Measurements from ENCODE around the gene ROBO3.

ROBO3 gene

GRCh38 chr11:124886476-124886875 lies 21.2 kb downstream of the ROBO3 start:
- Histone ChIP-seq H3K27me3 (ENCODE audit: control insufficient read depth, low read length) (peaks cover 17% of the 10 kb centered on the region), H3K36me3 (ENCODE audit: control insufficient read depth, low read length) (no peaks in the 10 kb centered on the region), H3F3A (ENCODE audit: control insufficient read depth, insufficient read depth) (no peaks in the 10 kb centered on the region), H4K20me1 (ENCODE audit: control insufficient read depth, insufficient read depth, low read depth, low read length) (no peaks in the 10 kb centered on the region), H3K79me2 (ENCODE audit: control insufficient read depth, low read length) (no peaks in the 10 kb centered on the region), H3K9me3 (ENCODE audit: control insufficient read depth, insufficient read depth, low read length) (no peaks in the 10 kb centered on the region), H3K27ac (ENCODE audit: low read depth, low read length) (no peak overlapping the region), H3K4me1 (ENCODE audit: control insufficient read depth, low read length) (peaks cover 6% of the 10 kb centered on the region), H3K4me3 (ENCODE audit: low read length) (no peak overlapping the region), H3K9me2 (replicated peaks; ENCODE audit: control insufficient read depth, low read length) (no peaks in the 10 kb centered on the region), H3K4me2 (ENCODE audit: low read length) (no peak overlapping the region)
- TF ChIP-seq CTCF (IDR thresholded peaks at IDR 0.05; ENCODE audit: low read depth, low read length, poor library complexity, severe bottlenecking), result no peak
- no peak for TF ChIP-seq EZH2phosphoT487 (IDR thresholded peaks at IDR 0.05; ENCODE audit: borderline replicate concordance, low read length)

- Histone ChIP-seq H4K20me1 (ENCODE audit: control insufficient read depth, insufficient read depth, low read depth, low read length) (no peaks in the 10 kb centered on the region), H3K27me3 (ENCODE audit: control insufficient read depth, low read length) (peaks cover 17% of the 10 kb centered on the region), H3K4me3 (ENCODE audit: low read length) (no peak overlapping the region), H3K9me2 (replicated peaks; ENCODE audit: control insufficient read depth, low read length) (no peaks in the 10 kb centered on the region), H3K4me1 (ENCODE audit: control insufficient read depth, low read length) (peaks cover 6% of the 10 kb centered on the region), H3K9me3 (ENCODE audit: control insufficient read depth, insufficient read depth, low read length) (no peaks in the 10 kb centered on the region), H3K36me3 (ENCODE audit: control insufficient read depth, low read length) (no peaks in the 10 kb centered on the region), H3K79me2 (ENCODE audit: control insufficient read depth, low read length) (no peaks in the 10 kb centered on the region), H3F3A (ENCODE audit: control insufficient read depth, insufficient read depth) (no peaks in the 10 kb centered on the region), H3K27ac (ENCODE audit: low read depth, low read length) (no peak overlapping the region), H3K4me2 (ENCODE audit: low read length) (no peak overlapping the region)
- TF ChIP-seq CTCF (IDR thresholded peaks at IDR 0.05; ENCODE audit: low read depth, low read length, poor library complexity, severe bottlenecking) (no peak), EZH2phosphoT487 (IDR thresholded peaks at IDR 0.05; ENCODE audit: borderline replicate concordance, low read length) (no peak)
Observed at GRCh38 chr11:124886978-124887666, 21.9 kb downstream of the ROBO3 start.

- no peaks in the 10 kb centered on the region for H3K9me3 ChIP-seq (ENCODE audit: control insufficient read depth, insufficient read depth, low read length)
- no peaks in the 10 kb centered on the region for H3K9me2 ChIP-seq (replicated peaks; ENCODE audit: control insufficient read depth, low read length)
- no peak for TF ChIP-seq EZH2phosphoT487 (IDR thresholded peaks at IDR 0.05; ENCODE audit: borderline replicate concordance, low read length)
- H3K36me3 ChIP-seq (ENCODE audit: control insufficient read depth, low read length), result no peaks in the 10 kb centered on the region
- H3K4me1 ChIP-seq (ENCODE audit: control insufficient read depth, low read length), result peaks cover 5% of the 10 kb centered on the region
- H3F3A ChIP-seq (ENCODE audit: control insufficient read depth, insufficient read depth), result no peaks in the 10 kb centered on the region
- H3K27me3 ChIP-seq (ENCODE audit: control insufficient read depth, low read length), result peaks cover 20% of the 10 kb centered on the region
- no peak overlapping the region for H3K4me3 ChIP-seq (ENCODE audit: low read length)
- no peak overlapping the region for H3K4me2 ChIP-seq (ENCODE audit: low read length)
- H3K27ac ChIP-seq (ENCODE audit: low read depth, low read length), result no peak overlapping the region
- no peaks in the 10 kb centered on the region for H3K79me2 ChIP-seq (ENCODE audit: control insufficient read depth, low read length)
- H4K20me1 ChIP-seq (ENCODE audit: control insufficient read depth, insufficient read depth, low read depth, low read length), result no peaks in the 10 kb centered on the region
Observed at GRCh38 chr11:124887667-124888013, 22.4 kb downstream of the ROBO3 start.

GRCh38 chr11:124889191-124890091 lies 24.2 kb downstream of the ROBO3 start:
- H3F3A ChIP-seq (ENCODE audit: control insufficient read depth, insufficient read depth), result no peaks in the 10 kb centered on the region
- no peak overlapping the region for H3K4me3 ChIP-seq (ENCODE audit: low read length)
- H3K79me2 ChIP-seq (ENCODE audit: control insufficient read depth, low read length), result no peaks in the 10 kb centered on the region
- no peak for TF ChIP-seq EZH2phosphoT487 (IDR thresholded peaks at IDR 0.05; ENCODE audit: borderline replicate concordance, low read length)
- TF ChIP-seq CTCF (IDR thresholded peaks at IDR 0.05; ENCODE audit: low read depth, low read length, poor library complexity, severe bottlenecking), result no peak
- H3K4me2 ChIP-seq (ENCODE audit: low read length), result no peak overlapping the region
- H3K27ac ChIP-seq (ENCODE audit: low read depth, low read length), result no peak overlapping the region
- no peaks in the 10 kb centered on the region for H3K9me3 ChIP-seq (ENCODE audit: control insufficient read depth, insufficient read depth, low read length)
- H3K27me3 ChIP-seq (ENCODE audit: control insufficient read depth, low read length), result peaks cover 12% of the 10 kb centered on the region
- H4K20me1 ChIP-seq (ENCODE audit: control insufficient read depth, insufficient read depth, low read depth, low read length), result no peaks in the 10 kb centered on the region
- no peaks in the 10 kb centered on the region for H3K9me2 ChIP-seq (replicated peaks; ENCODE audit: control insufficient read depth, low read length)
- H3K36me3 ChIP-seq (ENCODE audit: control insufficient read depth, low read length), result no peaks in the 10 kb centered on the region
- no peaks in the 10 kb centered on the region for H3K4me1 ChIP-seq (ENCODE audit: control insufficient read depth, low read length)
